ENCODE measurements around the gene SH3YL1.

Gene SH3YL1

GRCh38 chr2:296354-296753 is 32.5 kb upstream of the SH3YL1 start:
- no CpG with 5 or more reads among the region's 3 CpGs for WGBS (ENCODE audit: extremely low coverage, insufficient coverage, low lambda C conversion rate)

GRCh38 chr2:295090-295489 is 31.3 kb upstream of the SH3YL1 start:
- no peak overlapping the region for H2AK5ac ChIP-seq (ENCODE audit: low read length)
- no peaks in the 10 kb centered on the region for H3K27me3 ChIP-seq (ENCODE audit: insufficient read depth, low read length, poor library complexity)
- H3K27ac ChIP-seq (ENCODE audit: low read depth, low read length): no peak overlapping the region
- H3K4me3 ChIP-seq (ENCODE audit: low read length): no peak overlapping the region
- DNase-seq: no peak
- H4K5ac ChIP-seq (ENCODE audit: low read length): no peak overlapping the region
- H2BK15ac ChIP-seq (replicated peaks; ENCODE audit: low read depth): no peak overlapping the region
- H2BK120ac ChIP-seq (ENCODE audit: low read depth, low read length): no peak overlapping the region
- H4K8ac ChIP-seq (ENCODE audit: low read depth, low read length): no peak overlapping the region
- H3K4me2 ChIP-seq (ENCODE audit: low read length): no peak overlapping the region
- H3K56ac ChIP-seq (ENCODE audit: low read length): no peak overlapping the region
- WGBS (ENCODE audit: extremely low coverage, insufficient coverage, low lambda C conversion rate): no CpG with 5 or more reads among the region's 5 CpGs
- no peaks in the 10 kb centered on the region for H3K36me3 ChIP-seq (ENCODE audit: control insufficient read depth, insufficient read depth, low read length)
- no peak overlapping the region for H3K18ac ChIP-seq (ENCODE audit: low read length)
- no peaks in the 10 kb centered on the region for H3K79me2 ChIP-seq (ENCODE audit: control insufficient read depth, insufficient read depth, low read length)
- H3K9ac ChIP-seq (ENCODE audit: low read length): no peak overlapping the region
- H3K4ac ChIP-seq (ENCODE audit: low read depth, low read length): no peak overlapping the region
- H2BK5ac ChIP-seq (ENCODE audit: low read length): no peak overlapping the region
- H3K23ac ChIP-seq (ENCODE audit: low read length): no peak overlapping the region
- no peaks in the 10 kb centered on the region for H3K4me1 ChIP-seq (ENCODE audit: control insufficient read depth, low read depth, low read length)
- no peaks in the 10 kb centered on the region for H3K79me1 ChIP-seq (ENCODE audit: low read length)

More at GRCh38 chr2:296354-296753, 32.5 kb upstream of the SH3YL1 start:
- Histone ChIP-seq H3K79me2 (ENCODE audit: control insufficient read depth, insufficient read depth, low read length) (no peaks in the 10 kb centered on the region), H3K27ac (ENCODE audit: low read depth, low read length) (no peak overlapping the region), H3K9ac (ENCODE audit: low read length) (no peak overlapping the region), H3K4me1 (ENCODE audit: control insufficient read depth, low read depth, low read length) (no peaks in the 10 kb centered on the region), H3K4ac (ENCODE audit: low read depth, low read length) (no peak overlapping the region), H3K4me2 (ENCODE audit: low read length) (no peak overlapping the region), H3K23ac (ENCODE audit: low read length) (no peak overlapping the region), H3K27me3 (ENCODE audit: insufficient read depth, low read length, poor library complexity) (no peaks in the 10 kb centered on the region), H4K5ac (ENCODE audit: low read length) (no peak overlapping the region), H2BK5ac (ENCODE audit: low read length) (no peak overlapping the region), H2AK5ac (ENCODE audit: low read length) (no peak overlapping the region), H2BK15ac (replicated peaks; ENCODE audit: low read depth) (no peak overlapping the region), H2BK120ac (ENCODE audit: low read depth, low read length) (no peak overlapping the region), H3K56ac (ENCODE audit: low read length) (no peak overlapping the region), H4K8ac (ENCODE audit: low read depth, low read length) (no peak overlapping the region), H3K79me1 (ENCODE audit: low read length) (no peaks in the 10 kb centered on the region), H3K36me3 (ENCODE audit: control insufficient read depth, insufficient read depth, low read length) (no peaks in the 10 kb centered on the region), H3K4me3 (ENCODE audit: low read length) (no peak overlapping the region), H3K18ac (ENCODE audit: low read length) (no peak overlapping the region)
- no peak for DNase-seq

DNA sequence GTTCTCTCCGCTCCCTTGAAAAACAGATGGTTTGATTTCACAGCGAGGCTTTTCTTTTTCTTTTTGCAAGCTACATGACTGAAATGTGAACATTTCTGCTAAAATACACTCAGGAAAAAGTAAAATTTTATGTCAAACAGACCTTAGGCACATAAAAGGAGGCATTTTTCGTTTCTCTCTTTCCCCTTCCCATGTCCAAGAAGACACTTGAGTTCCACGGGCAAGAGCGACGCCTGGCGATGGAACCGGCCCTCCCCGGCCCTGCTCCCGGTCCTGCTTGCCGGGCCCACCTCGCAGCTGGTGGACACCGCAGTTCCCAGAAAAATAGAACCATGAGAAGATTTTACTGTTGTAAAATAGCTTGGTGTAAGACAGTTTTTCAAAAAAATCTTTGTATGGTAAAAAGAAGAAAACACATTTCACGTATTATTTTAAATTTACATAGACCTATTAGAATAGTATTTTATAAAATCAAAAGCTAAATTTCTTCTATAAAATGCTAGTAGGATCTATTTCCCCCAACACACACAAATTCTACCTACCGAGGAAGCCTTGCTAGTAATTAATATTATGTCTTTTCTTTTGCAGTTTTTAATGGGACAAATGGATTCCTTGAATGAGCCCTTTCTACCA is 26.4 kb upstream of the SH3YL1 start:
- peak overlapping the region; percentile 82 for H3K4me2 ChIP-seq (ENCODE audit: low read length)
- H3K23ac ChIP-seq (ENCODE audit: low read length): no peak overlapping the region
- no peak overlapping the region for H3K27ac ChIP-seq (ENCODE audit: low read depth, low read length)
- H3K9ac ChIP-seq (ENCODE audit: low read length): peak overlapping the region; percentile 42
- H3K36me3 ChIP-seq (ENCODE audit: control insufficient read depth, insufficient read depth, low read length): no peaks in the 10 kb centered on the region
- no peak overlapping the region for H2AK5ac ChIP-seq (ENCODE audit: low read length)
- H3K4me3 ChIP-seq (ENCODE audit: low read length): no peak overlapping the region
- H2BK5ac ChIP-seq (ENCODE audit: low read length): no peak overlapping the region
- no CpG with 5 or more reads among the region's 15 CpGs for WGBS (ENCODE audit: extremely low coverage, insufficient coverage, low lambda C conversion rate)
- H3K4me1 ChIP-seq (ENCODE audit: control insufficient read depth, low read depth, low read length): peaks cover 2% of the 10 kb centered on the region
- no peak overlapping the region for H4K5ac ChIP-seq (ENCODE audit: low read length)
- no peaks in the 10 kb centered on the region for H3K79me2 ChIP-seq (ENCODE audit: control insufficient read depth, insufficient read depth, low read length)
- H3K18ac ChIP-seq (ENCODE audit: low read length): no peak overlapping the region
- no peak overlapping the region for H2BK120ac ChIP-seq (ENCODE audit: low read depth, low read length)
- no peaks in the 10 kb centered on the region for H3K79me1 ChIP-seq (ENCODE audit: low read length)
- H2BK15ac ChIP-seq (replicated peaks; ENCODE audit: low read depth): no peak overlapping the region
- DNase-seq: peak; percentile 80
- no peak overlapping the region for H3K4ac ChIP-seq (ENCODE audit: low read depth, low read length)
- H4K8ac ChIP-seq (ENCODE audit: low read depth, low read length): no peak overlapping the region
- H3K56ac ChIP-seq (ENCODE audit: low read length): peak overlapping the region; percentile 83
- peaks cover 1% of the 10 kb centered on the region for H3K27me3 ChIP-seq (ENCODE audit: insufficient read depth, low read length, poor library complexity)

DNA sequence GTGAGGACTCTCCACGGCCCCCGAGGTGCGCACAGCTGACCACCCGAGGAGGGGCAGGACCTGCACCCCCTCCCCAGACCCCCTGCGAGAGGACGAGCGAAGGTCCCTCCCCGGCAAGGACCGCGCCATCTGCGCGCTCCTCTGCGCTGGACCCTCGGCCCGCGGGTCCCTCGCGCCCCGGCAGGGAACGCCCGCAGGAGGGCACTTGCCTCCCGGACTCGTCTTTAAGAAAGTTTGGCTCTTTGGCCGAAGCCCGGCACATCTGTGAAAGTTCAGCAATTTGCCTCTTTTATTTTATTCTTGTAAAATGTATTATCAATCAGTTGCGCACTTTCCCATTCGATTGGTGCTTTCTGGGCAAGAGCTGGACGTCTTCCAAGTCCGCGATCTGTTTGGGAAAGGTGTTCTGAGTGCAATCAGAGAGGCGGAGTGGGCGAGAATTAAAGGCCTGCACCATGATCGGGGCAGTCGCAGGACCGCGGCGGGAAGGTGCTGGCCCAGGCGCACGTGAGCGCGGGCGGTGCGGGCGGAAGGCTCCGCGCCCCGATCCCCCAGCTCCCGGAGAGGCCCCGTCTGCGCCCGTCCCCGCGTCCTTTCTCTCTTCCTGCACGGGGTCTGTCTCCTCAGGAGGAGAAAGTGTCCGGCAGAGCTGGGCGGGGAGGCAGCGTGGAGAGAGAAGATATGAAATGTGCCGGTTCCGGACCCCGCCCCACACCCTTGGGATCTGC is 25.7 kb upstream of the SH3YL1 start:
- H3K23ac ChIP-seq (ENCODE audit: low read length): no peak overlapping the region
- H3K79me1 ChIP-seq (ENCODE audit: low read length): no peaks in the 10 kb centered on the region
- H3K4ac ChIP-seq (ENCODE audit: low read depth, low read length): no peak overlapping the region
- H3K27me3 ChIP-seq (ENCODE audit: insufficient read depth, low read length, poor library complexity): peaks cover 1% of the 10 kb centered on the region
- no peak overlapping the region for H3K27ac ChIP-seq (ENCODE audit: low read depth, low read length)
- no peak overlapping the region for H4K5ac ChIP-seq (ENCODE audit: low read length)
- WGBS (ENCODE audit: extremely low coverage, insufficient coverage, low lambda C conversion rate): no CpG with 5 or more reads among the region's 60 CpGs
- H2BK15ac ChIP-seq (replicated peaks; ENCODE audit: low read depth): no peak overlapping the region
- no peak overlapping the region for H2BK5ac ChIP-seq (ENCODE audit: low read length)
- no peak overlapping the region for H2BK120ac ChIP-seq (ENCODE audit: low read depth, low read length)
- DNase-seq: peak; percentile 31
- H3K4me2 ChIP-seq (ENCODE audit: low read length): peak overlapping the region; percentile 82
- no peak overlapping the region for H4K8ac ChIP-seq (ENCODE audit: low read depth, low read length)
- H3K9ac ChIP-seq (ENCODE audit: low read length): peak overlapping the region; percentile 42
- H3K4me3 ChIP-seq (ENCODE audit: low read length): peak overlapping the region; percentile 40
- H3K18ac ChIP-seq (ENCODE audit: low read length): no peak overlapping the region
- H3K79me2 ChIP-seq (ENCODE audit: control insufficient read depth, insufficient read depth, low read length): no peaks in the 10 kb centered on the region
- no peak overlapping the region for H2AK5ac ChIP-seq (ENCODE audit: low read length)
- peaks cover 5% of the 10 kb centered on the region for H3K4me1 ChIP-seq (ENCODE audit: control insufficient read depth, low read depth, low read length)
- H3K56ac ChIP-seq (ENCODE audit: low read length): peak overlapping the region; percentile 83
- no peaks in the 10 kb centered on the region for H3K36me3 ChIP-seq (ENCODE audit: control insufficient read depth, insufficient read depth, low read length)

- peak; percentile 72 for DNase-seq
- no CpG with 5 or more reads among the region's 42 CpGs for WGBS (ENCODE audit: extremely low coverage, insufficient coverage, low lambda C conversion rate)
- no peak overlapping the region for H2BK15ac ChIP-seq (replicated peaks; ENCODE audit: low read depth)
- H3K79me2 ChIP-seq (ENCODE audit: control insufficient read depth, insufficient read depth, low read length): no peaks in the 10 kb centered on the region
- no peak overlapping the region for H3K23ac ChIP-seq (ENCODE audit: low read length)
- H3K79me1 ChIP-seq (ENCODE audit: low read length): no peaks in the 10 kb centered on the region
- H3K4ac ChIP-seq (ENCODE audit: low read depth, low read length): no peak overlapping the region
- H3K27ac ChIP-seq (ENCODE audit: low read depth, low read length): no peak overlapping the region
- peaks cover 12% of the 10 kb centered on the region for H3K4me1 ChIP-seq (ENCODE audit: control insufficient read depth, low read depth, low read length)
- H3K9ac ChIP-seq (ENCODE audit: low read length): peak overlapping the region; percentile 36
- peaks cover 1% of the 10 kb centered on the region for H3K27me3 ChIP-seq (ENCODE audit: insufficient read depth, low read length, poor library complexity)
- no peak overlapping the region for H3K4me3 ChIP-seq (ENCODE audit: low read length)
- H3K18ac ChIP-seq (ENCODE audit: low read length): no peak overlapping the region
- no peak overlapping the region for H4K8ac ChIP-seq (ENCODE audit: low read depth, low read length)
- H3K56ac ChIP-seq (ENCODE audit: low read length): peak overlapping the region; percentile 83
- no peak overlapping the region for H2BK5ac ChIP-seq (ENCODE audit: low read length)
- peaks cover 3% of the 10 kb centered on the region for H3K36me3 ChIP-seq (ENCODE audit: control insufficient read depth, insufficient read depth, low read length)
- H2BK120ac ChIP-seq (ENCODE audit: low read depth, low read length): no peak overlapping the region
- H3K4me2 ChIP-seq (ENCODE audit: low read length): peak overlapping the region; percentile 82
- H4K5ac ChIP-seq (ENCODE audit: low read length): no peak overlapping the region
- H2AK5ac ChIP-seq (ENCODE audit: low read length): no peak overlapping the region
Observed at GRCh38 chr2:288758-289361, 25.0 kb upstream of the SH3YL1 start.
